Measurements from ENCODE around the gene CARD11.

Gene CARD11

GRCh38 chr7:2979951-2980350, 63.7 kb downstream of the CARD11 start:
- DNase-seq = no peak

GRCh38 chr7:2979201-2979631, 64.5 kb downstream of the CARD11 start:
- DNase-seq = no peak

- DNase-seq = no peak
These were observed 65.3 kb downstream of the CARD11 start for GRCh38 chr7:2978408-2978807.

GRCh38 chr7:2975821-2976371, 67.8 kb downstream of the CARD11 start:
- no peak for DNase-seq

- no peak for DNase-seq
These were observed 69.4 kb downstream of the CARD11 start for GRCh38 chr7:2974093-2974819.

GRCh38 chr7:2972835-2973161, 70.9 kb downstream of the CARD11 start:
- DNase-seq = no peak

- DNase-seq = no peak
These were observed 71.5 kb downstream of the CARD11 start for GRCh38 chr7:2971914-2972834.

GRCh38 chr7:2970861-2971260, 72.8 kb downstream of the CARD11 start:
- no peak for DNase-seq

GRCh38 chr7:2970307-2970664, 73.4 kb downstream of the CARD11 start:
- DNase-seq = no peak

GRCh38 chr7:2969398-2970306, 74.0 kb downstream of the CARD11 start:
- DNase-seq = no peak

GRCh38 chr7:2968616-2969397, 74.9 kb downstream of the CARD11 start:
- no peak for DNase-seq

- DNase-seq = no peak
These were observed 75.5 kb downstream of the CARD11 start for GRCh38 chr7:2968176-2968575.

- no peak for DNase-seq
These were observed 76.0 kb downstream of the CARD11 start for GRCh38 chr7:2967705-2968104.

- no peak for DNase-seq
These were observed 76.4 kb downstream of the CARD11 start for GRCh38 chr7:2967253-2967652.

GRCh38 chr7:2966466-2967078, 77.1 kb downstream of the CARD11 start:
- no peak for DNase-seq

- no peak for DNase-seq
These were observed 77.9 kb downstream of the CARD11 start for GRCh38 chr7:2965745-2966270.

GRCh38 chr7:2965301-2965700, 78.4 kb downstream of the CARD11 start:
- no peak for DNase-seq

GRCh38 chr7:2964208-2964607, 79.5 kb downstream of the CARD11 start:
- no peak for DNase-seq

- no peak for DNase-seq
These were observed 80.8 kb downstream of the CARD11 start for GRCh38 chr7:2962865-2963264.

- DNase-seq = no peak
These were observed 83.7 kb downstream of the CARD11 start for GRCh38 chr7:2959828-2960599.

Data from NCI-H1436 treated with DMSO at 0.1 percent for 48 hours (cell line).